HG02588 (cell line): ENCODE results near the gene NELFCD.
A peak's percentile ranks its signal among the peaks of the same experiment; 100 is the strongest.

Experiments used
- ATAC-seq: cut with Tn5 transposase; IDR thresholded peaks from one replicate; pipeline ENCODE4 v1.9.1; 2021; ENCODE audit warnings: mild to moderate bottlenecking, moderate library complexity; ENCODE audit not compliant: unreplicated experiment

The NELFCD gene

DNA sequence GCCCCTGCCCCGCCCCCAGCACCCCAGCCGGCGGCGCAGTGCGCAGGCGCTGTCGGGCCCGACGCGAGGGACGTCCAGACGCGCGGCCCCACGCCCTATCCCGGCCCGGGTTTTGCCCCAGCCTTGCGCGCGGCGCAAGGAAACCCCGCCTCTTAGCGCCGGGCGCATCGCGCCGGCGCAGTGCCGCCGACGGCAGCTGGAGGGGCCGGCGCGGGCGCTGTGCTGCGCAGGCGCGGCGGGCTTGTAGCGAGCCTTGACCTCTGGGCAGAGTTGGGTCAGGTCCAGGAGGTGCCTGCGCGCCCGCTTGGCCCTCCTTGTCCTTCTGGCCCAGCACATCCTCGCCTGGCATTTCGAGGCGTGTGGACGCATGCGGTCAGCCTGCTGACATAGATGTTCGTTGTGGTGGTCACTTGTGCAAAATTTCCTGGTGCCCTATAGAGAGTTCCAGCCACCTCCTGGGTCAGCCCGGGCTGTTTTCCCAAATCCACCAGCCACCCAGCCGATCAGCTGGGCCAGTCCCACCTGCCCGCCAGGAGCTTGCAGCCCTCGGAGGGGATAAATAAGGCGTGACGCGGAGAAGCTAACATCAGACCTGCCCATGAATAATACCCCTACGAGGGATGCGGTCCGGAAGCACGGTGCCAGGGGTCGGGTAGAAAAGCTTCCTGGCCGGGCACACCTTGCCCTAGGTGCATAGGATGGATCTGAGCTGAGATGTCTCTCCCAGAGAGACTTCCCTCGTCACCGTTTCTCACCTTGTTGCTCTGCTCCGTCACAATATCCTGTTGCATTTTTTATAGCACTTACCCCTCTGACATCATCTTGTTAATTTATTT is 62.0 kb downstream of the NELFCD start:
- ATAC-seq = peak; percentile 93

DNA sequence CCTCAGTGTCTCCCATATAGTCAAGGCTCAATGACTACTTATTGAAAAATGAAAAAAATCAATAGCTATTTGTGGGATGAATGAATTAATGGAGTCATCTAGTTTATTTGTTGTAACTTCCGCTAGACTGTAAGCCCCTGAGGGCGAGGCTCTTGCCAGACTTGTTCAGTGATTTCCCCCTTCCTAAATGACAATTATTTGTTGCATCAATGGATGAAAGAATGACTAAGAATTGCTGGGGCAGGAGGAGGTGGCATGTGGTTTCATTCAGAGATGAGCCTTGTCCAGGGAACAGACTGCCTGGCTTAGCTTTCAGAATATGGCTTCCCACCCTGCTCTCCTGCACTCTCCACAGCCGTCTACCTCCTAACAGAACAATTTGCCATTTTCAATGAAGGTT is 62.6 kb downstream of the NELFCD start:
- no peak for ATAC-seq

DNA sequence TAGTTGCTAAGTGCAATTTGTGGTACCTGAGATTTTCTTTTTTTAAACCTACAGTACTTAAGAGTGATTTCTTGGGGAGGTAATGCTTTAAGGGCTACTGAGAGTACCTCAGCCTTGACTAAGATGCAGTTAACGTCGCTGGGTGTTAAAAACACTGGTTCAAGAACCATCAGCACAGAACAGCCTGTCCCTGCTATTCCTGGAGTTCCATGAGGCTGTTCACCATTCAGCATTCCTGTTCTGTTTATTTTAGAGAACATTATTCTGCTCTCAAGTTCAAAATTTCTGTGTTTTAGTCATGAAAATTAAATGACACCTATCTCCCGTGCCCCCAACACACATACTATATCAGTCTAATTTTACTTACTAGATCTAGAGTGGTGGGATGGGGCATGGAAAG is 63.2 kb downstream of the NELFCD start:
- no peak for ATAC-seq
